ENCODE results near the gene KAZN.

Gene KAZN

DNA sequence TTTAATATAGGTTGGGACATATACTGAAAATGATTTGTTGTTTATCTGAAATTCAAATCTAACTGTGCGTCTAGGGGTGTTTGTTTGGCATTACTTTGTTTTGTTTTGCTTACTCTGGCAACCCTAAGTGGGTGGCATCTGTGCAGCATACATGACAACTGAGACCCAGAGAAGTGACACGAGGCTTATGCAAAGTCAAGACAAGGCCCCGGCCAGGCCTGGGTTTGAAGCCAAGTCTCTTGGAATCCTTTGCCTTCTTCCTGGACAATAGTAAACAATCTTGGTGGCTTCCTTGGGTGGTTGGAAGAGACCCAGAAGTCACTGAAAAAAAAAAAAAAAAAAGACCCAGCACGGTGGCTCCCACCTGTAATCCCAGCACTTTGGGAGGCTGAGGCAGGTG, 357.5 kb downstream of the KAZN start:
- no peak overlapping the region for H3K4me3 ChIP-seq (ENCODE audit: low read depth in 1 of 2, low read length in 1 of 2)
- no peak for TF ChIP-seq CTCF (IDR thresholded peaks at IDR 0.05)
- H3K9me3 ChIP-seq = no peaks in the 10 kb centered on the region
- peaks cover 7 to 39% of the 10 kb centered on the region in 2 experiments for H3K4me1 ChIP-seq (ENCODE audit: control insufficient read depth in 1 of 2, insufficient read depth in 1 of 2, low read depth in 1 of 2, low read length in 1 of 2)
- H3K27me3 ChIP-seq = no peaks in the 10 kb centered on the region
- no peaks in the 10 kb centered on the region for H3K36me3 ChIP-seq
- no peak overlapping the region for H3K27ac ChIP-seq

DNA sequence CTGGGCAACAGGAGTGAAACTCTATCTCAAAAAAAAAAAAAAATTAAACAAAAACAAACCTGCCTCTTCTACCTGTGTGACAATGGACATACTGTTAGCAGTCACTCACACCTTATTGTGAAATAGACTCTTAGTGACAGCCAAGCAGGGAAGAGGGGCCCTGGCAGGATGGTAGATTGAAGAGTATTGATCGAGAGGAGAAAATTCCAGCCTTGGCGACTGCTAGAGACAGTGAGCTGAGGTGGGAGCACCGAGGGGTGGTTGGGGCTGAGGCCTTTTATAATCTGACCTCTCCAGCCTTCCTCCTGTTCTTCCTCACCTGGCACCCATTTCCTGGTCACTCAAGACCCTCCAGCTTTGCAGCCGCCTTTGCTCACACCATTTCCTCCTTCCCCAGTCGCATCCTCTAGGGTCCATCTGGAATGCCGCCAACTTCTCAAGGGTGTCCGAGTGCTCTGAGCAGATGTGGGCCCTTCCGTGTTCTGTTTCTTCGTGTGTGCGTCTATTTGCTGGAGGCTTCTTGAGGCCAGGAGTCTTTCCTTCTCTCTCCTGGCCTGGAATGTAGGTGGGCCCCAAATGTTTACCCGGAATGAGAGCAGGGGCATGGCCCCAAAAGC, 358.2 kb downstream of the KAZN start:
- TF ChIP-seq CTCF (IDR thresholded peaks at IDR 0.05) = no peak
- Histone ChIP-seq H3K36me3 (no peaks in the 10 kb centered on the region), H3K27me3 (no peaks in the 10 kb centered on the region), H3K9me3 (no peaks in the 10 kb centered on the region), H3K27ac (no peak overlapping the region), H3K4me3 (ENCODE audit: low read depth in 1 of 2, low read length in 1 of 2) (no peak overlapping the region), H3K4me1 (ENCODE audit: control insufficient read depth in 1 of 2, insufficient read depth in 1 of 2, low read depth in 1 of 2, low read length in 1 of 2) (peaks cover 4 to 32% of the 10 kb centered on the region in 2 experiments)

- Histone ChIP-seq H3K4me3 (ENCODE audit: low read depth in 1 of 2, low read length in 1 of 2) (no peak overlapping the region), H3K4me1 (ENCODE audit: control insufficient read depth in 1 of 2, insufficient read depth in 1 of 2, low read depth in 1 of 2, low read length in 1 of 2) (peaks cover 4 to 27% of the 10 kb centered on the region in 2 experiments), H3K27ac (no peak overlapping the region), H3K27me3 (no peaks in the 10 kb centered on the region), H3K36me3 (no peaks in the 10 kb centered on the region), H3K9me3 (no peaks in the 10 kb centered on the region)
- no peak for TF ChIP-seq CTCF (IDR thresholded peaks at IDR 0.05)
Measured at GRCh38 chr1:14957375-14958098, 359.1 kb downstream of the KAZN start.

DNA sequence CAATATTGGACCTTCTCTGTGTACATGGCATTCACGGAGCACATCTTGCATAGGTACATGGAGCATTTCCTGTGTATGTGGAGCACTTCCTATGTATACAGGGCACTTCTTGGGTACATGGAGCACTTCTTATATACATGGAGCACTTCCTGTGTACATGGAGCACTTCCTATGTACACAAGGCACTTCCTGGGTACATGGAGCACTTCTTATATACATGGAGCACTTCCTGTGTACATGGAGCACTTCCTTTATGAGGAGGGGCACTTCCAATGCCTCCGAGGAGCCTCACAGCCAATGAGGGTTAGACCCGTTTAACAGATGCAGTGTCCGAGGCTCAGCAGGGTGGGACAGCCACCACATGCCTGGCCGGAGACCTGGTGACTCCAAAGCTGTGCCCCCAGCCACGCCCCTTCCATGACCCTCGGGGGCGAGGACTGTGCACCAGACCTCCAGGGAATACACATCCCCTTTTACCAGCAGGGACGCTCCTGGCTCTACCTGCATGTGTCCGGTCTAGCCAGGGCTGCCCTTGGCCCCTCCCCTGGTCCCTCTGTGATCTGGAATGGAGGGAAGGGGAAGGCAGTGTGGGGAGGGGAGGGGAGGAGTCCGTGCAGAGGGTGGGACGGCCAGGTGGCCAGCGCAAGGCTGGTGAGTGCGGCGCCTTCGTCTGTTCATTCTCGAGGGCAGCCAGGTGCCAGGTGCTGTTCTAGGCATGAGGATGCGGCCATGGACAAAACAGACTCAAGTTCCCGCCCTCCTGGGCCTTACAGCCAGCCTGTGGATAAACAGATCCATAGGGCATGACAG, 360.0 kb downstream of the KAZN start:
- Histone ChIP-seq H3K4me3 (ENCODE audit: low read depth in 1 of 2, low read length in 1 of 2) (no peak overlapping the region), H3K27me3 (no peaks in the 10 kb centered on the region), H3K27ac (no peak overlapping the region), H3K4me1 (ENCODE audit: control insufficient read depth in 1 of 2, insufficient read depth in 1 of 2, low read depth in 1 of 2, low read length in 1 of 2) (peaks cover 0 to 23% of the 10 kb centered on the region in 2 experiments), H3K9me3 (no peaks in the 10 kb centered on the region), H3K36me3 (no peaks in the 10 kb centered on the region)
- TF ChIP-seq CTCF (IDR thresholded peaks at IDR 0.05) = no peak

DNA sequence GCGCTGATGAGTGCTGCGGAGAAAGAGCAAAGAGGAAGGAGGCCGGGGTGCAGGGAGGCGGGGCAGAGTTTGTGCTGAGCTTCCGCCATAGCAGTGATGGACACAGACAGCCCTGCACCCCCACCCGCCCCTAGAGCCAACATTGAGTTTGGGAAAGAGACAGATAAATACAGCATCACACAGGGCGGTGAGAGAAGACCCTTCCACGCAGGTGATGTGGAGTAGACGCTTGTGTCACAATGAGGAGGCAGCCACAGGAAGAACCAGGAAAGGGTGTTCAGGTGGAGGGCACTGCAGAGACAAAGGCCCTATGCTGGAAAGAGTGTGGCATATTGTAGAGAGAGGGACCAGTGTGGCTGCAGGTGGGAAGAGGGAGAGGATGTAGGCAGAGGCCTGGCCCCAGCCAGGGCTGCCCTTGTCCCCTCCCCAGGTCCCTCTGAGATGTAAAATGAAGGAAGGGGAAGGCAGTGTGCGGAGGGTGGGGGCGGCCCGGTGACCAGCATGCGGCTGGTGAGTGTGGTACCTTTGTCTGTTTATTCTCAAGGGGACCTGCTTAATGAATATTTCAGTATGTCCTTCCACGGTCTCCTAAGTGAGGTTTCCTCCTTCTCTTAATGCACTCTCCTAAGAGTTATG, 360.7 kb downstream of the KAZN start:
- H3K27me3 ChIP-seq = no peaks in the 10 kb centered on the region
- H3K27ac ChIP-seq = no peak overlapping the region
- peaks cover 0 to 23% of the 10 kb centered on the region in 2 experiments for H3K4me1 ChIP-seq (ENCODE audit: control insufficient read depth in 1 of 2, insufficient read depth in 1 of 2, low read depth in 1 of 2, low read length in 1 of 2)
- H3K36me3 ChIP-seq = no peaks in the 10 kb centered on the region
- TF ChIP-seq CTCF (IDR thresholded peaks at IDR 0.05) = no peak
- no peak overlapping the region for H3K4me3 ChIP-seq (ENCODE audit: low read depth in 1 of 2, low read length in 1 of 2)
- no peaks in the 10 kb centered on the region for H3K9me3 ChIP-seq
